ENCODE measurements around the gene KCNMB4. TPM values are rescaled to one million over a fixed set of nuclear protein-coding genes. Genes with fewer than 3 reads are reported as not detected.

The KCNMB4 gene
- total RNA-seq, 6 experiments from 2014 or later, result 0.16 to 1.1 (median 0.22) TPM

GRCh38 chr12:70466753-70467152 is 100.7 kb downstream of the KCNMB4 start:
- Mint-ChIP-seq H3K36me3 (ENCODE audit: low read depth) (no peaks in the 10 kb centered on the region), H3K27me3 (ENCODE audit: insufficient read depth) (no peaks in the 10 kb centered on the region; the same call in 1 of the 2 replicates), H3K4me1 (ENCODE audit: low read depth) (no peaks in the 10 kb centered on the region), H3K27ac (no peak overlapping the region), H3K9me3 (peaks cover 17% of the 10 kb centered on the region), H3K4me3 (no peak overlapping the region)
- no peak for DNase-seq
- TF ChIP-seq, protein P1, sequence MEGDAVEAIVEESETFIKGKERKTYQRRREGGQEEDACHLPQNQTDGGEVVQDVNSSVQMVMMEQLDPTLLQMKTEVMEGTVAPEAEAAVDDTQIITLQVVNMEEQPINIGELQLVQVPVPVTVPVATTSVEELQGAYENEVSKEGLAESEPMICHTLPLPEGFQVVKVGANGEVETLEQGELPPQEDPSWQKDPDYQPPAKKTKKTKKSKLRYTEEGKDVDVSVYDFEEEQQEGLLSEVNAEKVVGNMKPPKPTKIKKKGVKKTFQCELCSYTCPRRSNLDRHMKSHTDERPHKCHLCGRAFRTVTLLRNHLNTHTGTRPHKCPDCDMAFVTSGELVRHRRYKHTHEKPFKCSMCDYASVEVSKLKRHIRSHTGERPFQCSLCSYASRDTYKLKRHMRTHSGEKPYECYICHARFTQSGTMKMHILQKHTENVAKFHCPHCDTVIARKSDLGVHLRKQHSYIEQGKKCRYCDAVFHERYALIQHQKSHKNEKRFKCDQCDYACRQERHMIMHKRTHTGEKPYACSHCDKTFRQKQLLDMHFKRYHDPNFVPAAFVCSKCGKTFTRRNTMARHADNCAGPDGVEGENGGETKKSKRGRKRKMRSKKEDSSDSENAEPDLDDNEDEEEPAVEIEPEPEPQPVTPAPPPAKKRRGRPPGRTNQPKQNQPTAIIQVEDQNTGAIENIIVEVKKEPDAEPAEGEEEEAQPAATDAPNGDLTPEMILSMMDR (IDR thresholded peaks at IDR 0.05), result no peak

DNA sequence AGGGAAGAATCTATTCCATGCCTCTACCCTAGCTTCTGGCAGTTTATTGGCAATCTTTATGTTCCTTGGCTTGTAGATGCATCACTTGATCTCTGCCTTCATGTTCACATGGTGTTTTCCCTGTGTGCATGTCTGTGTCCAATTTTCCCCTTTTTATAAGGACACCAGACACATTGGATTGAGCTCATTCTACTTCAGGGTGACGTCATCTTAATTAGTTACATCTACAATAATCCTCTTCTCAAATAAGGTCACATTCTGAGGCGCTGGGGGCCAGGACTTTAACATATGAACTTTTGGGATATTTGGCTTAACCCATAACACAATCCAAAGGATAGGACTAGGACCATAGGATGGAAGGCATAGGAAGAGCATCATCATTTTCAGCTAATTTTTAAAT is 101.4 kb downstream of the KCNMB4 start:
- H3K4me3 Mint-ChIP-seq, result no peak overlapping the region; the same call in 1 of the 2 replicates
- no peaks in the 10 kb centered on the region for H3K4me1 Mint-ChIP-seq (ENCODE audit: low read depth)
- no peak for DNase-seq
- H3K9me3 Mint-ChIP-seq, result peaks cover 17% of the 10 kb centered on the region
- no peaks in the 10 kb centered on the region for H3K36me3 Mint-ChIP-seq (ENCODE audit: low read depth)
- TF ChIP-seq, protein P1 (IDR thresholded peaks at IDR 0.05), result no peak
- H3K27me3 Mint-ChIP-seq (ENCODE audit: insufficient read depth), result no peaks in the 10 kb centered on the region; the same call in 1 of the 2 replicates
- H3K27ac Mint-ChIP-seq, result no peak overlapping the region

DNA sequence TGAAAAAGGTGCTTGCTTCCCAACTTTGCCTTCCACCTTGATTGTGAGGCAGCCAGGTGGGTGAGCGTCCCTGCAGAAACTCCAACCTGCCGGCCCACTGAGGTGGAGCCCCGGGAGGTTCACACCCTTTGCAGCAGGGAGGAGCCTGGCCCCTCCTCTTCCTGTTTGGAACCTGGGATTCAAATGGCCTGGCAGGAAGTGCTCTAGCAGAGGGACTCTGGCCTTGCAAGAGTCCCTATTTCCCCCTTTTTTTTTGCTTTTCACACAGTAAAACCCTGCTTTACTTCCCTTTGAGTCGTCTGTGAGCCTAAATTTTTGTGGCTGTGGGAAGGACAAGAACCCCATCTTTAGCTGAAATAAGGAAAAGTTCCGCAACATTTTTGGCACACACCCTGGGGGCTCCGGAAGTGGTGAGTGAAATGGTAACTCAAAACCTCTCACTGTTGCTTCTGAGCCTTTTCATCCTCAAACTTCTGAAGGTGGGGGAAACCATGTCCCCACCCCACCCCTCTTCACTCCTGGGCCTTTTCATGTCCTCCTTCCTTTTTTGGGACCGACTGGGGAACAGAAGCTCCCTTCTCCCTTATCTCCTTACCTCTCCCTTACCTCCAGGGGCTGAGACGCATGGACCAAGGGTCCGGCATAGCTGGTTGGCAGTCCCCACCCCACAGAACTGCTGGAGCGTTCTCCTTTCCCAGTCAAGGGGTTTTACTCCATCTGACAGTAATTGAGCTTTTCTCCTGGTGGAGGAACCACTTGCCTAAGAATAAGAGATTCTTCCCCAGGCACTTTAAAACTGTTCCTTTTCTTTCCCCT is 102.0 kb downstream of the KCNMB4 start:
- H3K27ac Mint-ChIP-seq, result no peak overlapping the region; the same call in 1 of the 2 replicates
- peak overlapping the region; percentile 62; the same call in 1 of the 2 replicates for H3K4me3 Mint-ChIP-seq
- no peaks in the 10 kb centered on the region for H3K4me1 Mint-ChIP-seq (ENCODE audit: low read depth)
- DNase-seq, result no peak
- TF ChIP-seq, protein P1 (IDR thresholded peaks at IDR 0.05), result no peak
- no peaks in the 10 kb centered on the region for H3K36me3 Mint-ChIP-seq (ENCODE audit: low read depth)
- peaks cover 17% of the 10 kb centered on the region for H3K9me3 Mint-ChIP-seq
- H3K27me3 Mint-ChIP-seq (ENCODE audit: insufficient read depth), result no peaks in the 10 kb centered on the region; the same call in 1 of the 2 replicates

DNA sequence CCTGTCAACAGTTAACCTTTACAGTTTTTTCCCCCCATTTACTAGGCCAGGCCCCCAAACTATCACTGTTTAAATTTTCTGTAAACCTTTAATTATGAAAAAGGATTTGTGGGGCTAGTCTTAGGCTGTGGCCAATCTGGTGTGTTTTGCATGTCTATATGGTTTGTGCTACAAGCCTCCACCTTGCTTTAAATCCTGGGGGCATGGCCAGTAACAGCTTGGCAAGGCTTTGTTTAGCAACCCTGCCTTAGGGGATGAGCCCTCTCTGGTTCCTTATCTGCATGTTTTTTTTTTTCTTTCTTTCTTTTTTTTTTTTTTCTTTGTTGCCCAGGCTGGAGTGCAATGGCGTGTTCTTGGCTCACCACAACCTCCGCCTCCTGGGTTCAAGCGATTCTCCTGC is 102.7 kb downstream of the KCNMB4 start:
- H3K4me3 Mint-ChIP-seq, result peak overlapping the region; percentile 62; the same call in 1 of the 2 replicates
- TF ChIP-seq, protein P1 (IDR thresholded peaks at IDR 0.05), result no peak
- H3K36me3 Mint-ChIP-seq (ENCODE audit: low read depth), result no peaks in the 10 kb centered on the region
- H3K27me3 Mint-ChIP-seq (ENCODE audit: insufficient read depth), result no peaks in the 10 kb centered on the region; the same call in 1 of the 2 replicates
- H3K4me1 Mint-ChIP-seq (ENCODE audit: low read depth), result no peaks in the 10 kb centered on the region
- H3K9me3 Mint-ChIP-seq, result peaks cover 11% of the 10 kb centered on the region
- no peak for DNase-seq
- no peak overlapping the region for H3K27ac Mint-ChIP-seq

DNA sequence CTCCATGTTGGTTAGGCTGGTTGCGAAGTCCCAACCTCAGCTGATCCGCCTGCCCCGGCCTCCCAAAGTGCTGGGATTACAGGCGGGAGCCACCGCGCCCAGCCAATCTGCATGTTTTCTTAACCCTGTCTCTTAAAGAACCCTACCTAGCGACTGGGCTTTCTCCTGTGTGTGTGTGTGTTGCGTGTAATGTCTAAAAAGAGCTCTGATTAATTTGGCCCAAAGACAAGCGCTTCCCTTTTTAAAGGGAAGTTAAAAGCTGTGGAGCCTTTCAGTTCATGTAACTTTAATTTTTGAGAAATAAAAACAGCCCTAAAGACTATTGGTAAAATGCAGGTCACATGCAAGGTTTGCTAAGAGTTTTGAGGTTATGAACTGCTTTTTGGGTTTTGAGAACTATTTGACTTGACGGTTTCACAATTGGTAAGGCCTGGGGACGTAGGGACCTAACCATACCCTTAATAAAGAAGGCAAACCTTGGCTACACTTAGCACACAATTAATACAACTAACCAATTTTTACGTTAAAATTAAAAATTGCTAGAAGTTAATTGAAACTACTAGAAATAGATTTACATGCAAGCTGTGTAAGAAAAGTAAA is 103.2 kb downstream of the KCNMB4 start:
- TF ChIP-seq, protein P1 (IDR thresholded peaks at IDR 0.05), result no peak
- no peaks in the 10 kb centered on the region for H3K4me1 Mint-ChIP-seq (ENCODE audit: low read depth)
- no peak overlapping the region; the same call in 1 of the 2 replicates for H3K4me3 Mint-ChIP-seq
- peaks cover 5% of the 10 kb centered on the region for H3K9me3 Mint-ChIP-seq
- no peaks in the 10 kb centered on the region for H3K36me3 Mint-ChIP-seq (ENCODE audit: low read depth)
- DNase-seq, result no peak
- H3K27me3 Mint-ChIP-seq (ENCODE audit: insufficient read depth), result no peaks in the 10 kb centered on the region; the same call in 1 of the 2 replicates
- H3K27ac Mint-ChIP-seq, result no peak overlapping the region
